ENCODE results near the gene MLLT10.

GRCh38 chr10:21759232-21759631 is 225.2 kb downstream of the MLLT10 start:
- TF ChIP-seq EP300 (IDR thresholded peaks at IDR 0.05) (no peak), CTCF (IDR thresholded peaks at IDR 0.05) (no peak), POLR2AphosphoS5 (IDR thresholded peaks at IDR 0.05) (no peak)

Data from esophagus muscularis mucosa (tissue), 4 donors.